GM21717 (cell line): ENCODE measurements around the gene PODXL.
"Not testable (repeated sequence)": the region's sequence is repeated elsewhere in the genome, so short reads cannot be mapped to it uniquely, and the experiment has no call there.

Experiments used
- ATAC-seq: cut with Tn5 transposase; IDR thresholded peaks from one replicate; pipeline ENCODE4 v1.9.1; 2021; ENCODE audit warnings: mild to moderate bottlenecking, moderate library complexity; ENCODE audit not compliant: unreplicated experiment

PODXL gene

GRCh38 chr7:131513245-131514061, 43.0 kb downstream of the PODXL start:
- ATAC-seq = peak; percentile 95

- no peak for ATAC-seq
Observed at GRCh38 chr7:131511774-131512535, 44.5 kb downstream of the PODXL start.

GRCh38 chr7:131511071-131511470, 45.4 kb downstream of the PODXL start:
- no peak for ATAC-seq

- no peak for ATAC-seq
Observed at GRCh38 chr7:131509781-131510180, 46.6 kb downstream of the PODXL start.

- ATAC-seq = no peak
Observed at GRCh38 chr7:131508754-131509486, 47.5 kb downstream of the PODXL start.

- ATAC-seq = peak; percentile 78
Observed at GRCh38 chr7:131507592-131508331, 48.7 kb downstream of the PODXL start.

GRCh38 chr7:131506597-131506996, 49.8 kb downstream of the PODXL start:
- no peak for ATAC-seq

- ATAC-seq = no peak
Observed at GRCh38 chr7:131505636-131506557, 50.5 kb downstream of the PODXL start.

- ATAC-seq = not testable (repeated sequence)
Observed at GRCh38 chr7:131505037-131505620, 51.3 kb downstream of the PODXL start.

GRCh38 chr7:131504157-131504899, 52.1 kb downstream of the PODXL start:
- no peak for ATAC-seq

GRCh38 chr7:131503639-131504038, 52.8 kb downstream of the PODXL start:
- no peak for ATAC-seq

- no peak for ATAC-seq
Observed at GRCh38 chr7:131502810-131503508, 53.5 kb downstream of the PODXL start.

- ATAC-seq = no peak
Observed at GRCh38 chr7:131501930-131502685, 54.3 kb downstream of the PODXL start.

GRCh38 chr7:131501422-131501821, 55.0 kb downstream of the PODXL start:
- ATAC-seq = peak; percentile 68

GRCh38 chr7:131500357-131500756, 56.1 kb downstream of the PODXL start:
- ATAC-seq = no peak

- ATAC-seq = no peak
Observed at GRCh38 chr7:131499801-131500200, 56.6 kb downstream of the PODXL start.

- ATAC-seq = no peak
Observed at GRCh38 chr7:131498237-131498885, 58.1 kb downstream of the PODXL start.
